Fibroblast of skin of left biceps (primary cell): Measurements from ENCODE around the gene KIDINS220.

ENCODE experiments used
- DNase-seq, 2 experiments: peaks; one replicate each; pipeline ENCODE4 v3.0.0-alpha.2; 2013; ENCODE audit warnings: low read depth in 2 of 2

KIDINS220 gene

DNA sequence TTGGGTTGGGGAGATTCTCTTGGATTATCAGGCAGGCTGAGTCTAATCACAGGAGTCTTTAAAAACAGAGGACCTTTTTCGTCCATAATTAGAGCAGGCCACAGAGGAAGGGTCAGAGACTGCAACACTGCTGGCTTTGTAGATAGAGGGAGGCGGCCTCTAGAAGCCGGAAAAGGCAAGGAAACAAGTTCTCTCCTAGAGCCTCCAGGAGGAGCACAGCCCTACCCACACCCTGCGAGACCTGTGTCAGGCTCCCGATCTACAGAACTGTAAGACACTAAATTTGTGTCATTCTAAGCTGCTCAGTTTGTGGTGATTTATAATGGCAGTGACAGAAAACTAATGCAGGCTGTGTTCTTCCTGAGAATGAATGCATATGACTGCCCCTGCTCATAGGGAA lies 140.2 kb downstream of the KIDINS220 start:
- no peak for DNase-seq

DNA sequence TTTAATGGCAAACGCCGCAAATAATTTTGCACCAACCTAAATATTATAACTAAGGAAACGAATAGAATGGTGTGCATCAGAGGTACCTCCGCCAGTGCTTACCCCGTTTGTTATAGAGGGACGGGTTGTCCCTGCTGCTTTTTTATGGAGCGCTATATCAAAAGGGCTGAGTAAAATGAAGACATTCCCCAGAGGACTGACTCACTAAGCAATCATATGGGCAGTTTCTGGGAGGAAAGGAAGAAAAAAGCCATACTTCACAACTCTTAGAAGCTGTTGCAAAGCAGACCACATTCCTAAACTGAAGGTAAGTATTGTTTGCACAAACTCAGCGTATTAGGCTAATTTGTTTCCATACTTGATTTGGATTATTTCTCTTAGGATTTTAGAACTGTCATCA lies 142.7 kb downstream of the KIDINS220 start:
- DNase-seq = no peak

DNA sequence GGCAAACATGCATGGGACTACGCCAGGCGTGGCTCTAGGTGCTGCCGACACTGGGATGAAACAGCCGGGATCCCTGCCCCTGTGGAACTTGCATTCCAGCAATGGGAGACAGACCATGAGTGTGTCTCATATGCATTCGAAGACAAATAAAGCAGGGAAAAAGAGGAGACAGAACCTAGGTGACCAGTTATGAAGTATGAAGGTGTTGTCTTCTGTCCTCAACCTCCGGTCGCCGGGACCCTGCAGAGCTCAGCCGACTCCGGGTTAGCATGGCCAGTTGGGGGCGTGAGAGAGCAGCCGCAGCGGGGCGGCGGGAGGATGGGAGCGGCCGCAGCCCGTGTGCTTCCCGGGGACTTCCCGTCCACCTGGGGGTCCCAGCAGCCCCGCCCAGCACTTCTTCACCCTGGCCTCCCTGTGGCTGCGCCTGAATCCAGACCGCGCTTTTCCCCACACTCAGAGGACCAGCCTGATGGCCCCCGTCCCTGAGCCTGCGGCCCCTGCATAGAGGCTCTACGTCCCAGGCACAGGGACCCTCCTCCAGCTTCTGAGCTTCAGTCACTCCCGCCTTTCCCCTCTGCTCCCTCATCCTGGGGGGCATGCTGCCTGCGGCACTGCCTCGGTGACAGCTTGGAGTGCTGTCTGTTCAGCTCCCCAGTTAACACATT lies 144.1 kb downstream of the KIDINS220 start:
- DNase-seq = no peak

DNA sequence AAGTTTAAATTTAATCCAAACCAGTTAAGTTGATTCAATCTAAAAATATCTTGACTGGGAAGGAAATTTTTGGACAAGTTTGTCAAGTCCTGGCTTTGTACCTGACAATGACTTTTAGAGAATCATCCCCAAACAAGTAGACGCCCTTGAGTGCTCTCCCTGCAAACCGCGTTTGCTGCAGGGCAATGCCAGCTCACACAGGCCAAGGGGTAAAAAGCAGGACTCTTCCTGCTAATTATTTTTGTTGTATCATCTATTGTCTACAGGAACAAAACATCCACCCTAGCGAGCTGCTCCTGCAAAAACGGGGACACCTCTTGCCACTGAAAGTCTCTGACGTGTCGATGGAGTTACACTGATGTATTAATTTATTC lies 144.6 kb downstream of the KIDINS220 start:
- DNase-seq = no peak

DNA sequence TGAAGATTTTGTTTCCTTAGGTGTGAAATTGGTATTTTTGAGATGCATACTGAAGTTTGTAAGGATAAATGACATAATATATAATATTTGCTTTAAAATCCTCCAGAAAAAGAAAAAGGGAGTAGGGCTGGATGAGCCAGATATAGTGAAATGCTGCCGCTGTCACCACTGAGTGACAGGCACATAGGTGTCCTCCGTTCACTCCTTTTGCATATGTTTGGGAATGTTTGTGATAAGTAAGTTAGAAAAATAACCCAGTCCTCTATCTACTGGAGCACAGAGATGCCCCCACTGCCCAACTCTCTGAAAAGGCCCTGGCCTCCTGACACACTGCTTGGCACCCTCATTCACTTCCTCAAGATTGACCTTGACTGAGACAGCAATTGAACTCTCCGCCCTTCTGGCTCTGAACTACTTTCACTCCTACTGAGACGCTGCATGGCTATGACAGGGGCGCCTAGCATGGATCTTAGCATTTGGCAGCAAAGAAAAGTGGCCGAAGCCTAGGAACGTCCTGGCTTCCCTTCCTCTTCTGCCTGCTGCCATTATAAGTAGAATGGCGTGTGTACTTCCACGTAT lies 145.5 kb downstream of the KIDINS220 start:
- no peak for DNase-seq

DNA sequence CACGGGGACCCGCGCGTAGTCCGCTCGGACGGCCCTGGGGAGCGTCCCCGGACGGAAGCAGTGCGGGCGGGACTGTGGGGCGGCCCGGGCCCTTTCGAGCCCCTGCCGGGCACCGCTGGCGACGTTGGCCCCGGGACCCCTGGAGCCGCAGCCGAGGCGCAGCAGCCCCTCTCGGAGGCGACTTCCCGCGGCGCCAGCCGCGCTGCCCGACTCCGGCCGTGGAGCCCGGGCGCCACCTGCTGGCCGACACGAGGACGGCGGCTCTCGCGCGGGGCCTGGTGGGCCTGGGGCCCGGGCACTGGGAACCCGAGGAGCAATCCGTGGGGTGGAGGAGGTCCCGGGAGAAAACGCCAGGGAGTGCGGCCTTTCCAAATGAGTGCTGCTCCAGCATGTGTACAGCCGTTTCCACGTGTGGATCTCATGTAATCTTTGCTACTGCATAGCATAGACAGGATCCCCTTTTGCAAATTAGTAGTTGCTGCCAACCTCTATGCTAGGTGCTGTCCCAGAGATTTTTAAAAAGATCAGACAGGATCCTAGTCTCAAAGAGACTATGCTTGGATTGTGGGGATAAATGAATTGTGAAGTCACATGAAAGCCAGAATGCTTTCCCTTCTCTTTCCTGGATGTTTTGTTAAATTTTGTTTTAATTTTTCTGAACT lies 151.6 kb downstream of the KIDINS220 start:
- DNase-seq = no peak

DNA sequence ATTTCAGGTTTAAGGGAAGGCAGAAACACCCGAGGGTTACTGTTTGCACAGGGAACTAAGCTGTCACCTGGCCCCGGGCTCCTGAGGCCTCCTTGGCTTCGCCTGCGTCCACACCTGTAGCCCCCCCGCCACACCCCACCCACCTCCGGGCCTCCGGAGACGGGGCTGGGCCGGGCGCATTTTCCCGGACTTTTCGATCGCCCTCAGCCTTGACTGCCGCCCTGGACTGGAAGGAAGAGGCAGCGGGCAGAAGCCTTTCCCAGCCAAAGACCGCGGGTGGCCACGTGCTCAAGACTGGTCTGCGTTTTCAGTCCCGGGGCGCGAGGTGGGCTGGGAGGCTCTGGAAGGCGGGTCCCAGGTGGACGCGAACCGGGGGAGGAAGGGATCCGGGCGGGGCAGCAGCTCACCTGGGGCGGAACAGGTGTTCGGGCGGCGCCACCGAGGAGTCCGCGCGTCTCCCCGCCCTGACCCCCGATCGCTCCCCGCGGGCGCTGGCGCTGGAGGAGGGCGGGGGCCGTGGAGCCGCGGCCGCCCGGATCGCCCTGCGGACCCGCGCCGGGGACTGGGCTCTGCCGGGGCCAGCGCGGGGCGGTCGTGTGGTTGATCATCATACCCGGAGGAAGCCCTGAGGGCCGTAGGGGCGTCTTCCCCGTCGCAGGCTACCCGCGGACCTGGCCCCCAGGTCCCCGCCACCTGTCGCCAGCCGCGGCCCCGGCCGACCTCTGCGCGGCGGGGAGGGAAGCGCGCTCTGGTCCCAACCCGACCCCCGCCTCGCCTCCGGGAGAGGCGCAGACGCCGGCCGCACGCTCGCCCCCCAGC lies 152.3 kb downstream of the KIDINS220 start:
- DNase-seq = no peak

DNA sequence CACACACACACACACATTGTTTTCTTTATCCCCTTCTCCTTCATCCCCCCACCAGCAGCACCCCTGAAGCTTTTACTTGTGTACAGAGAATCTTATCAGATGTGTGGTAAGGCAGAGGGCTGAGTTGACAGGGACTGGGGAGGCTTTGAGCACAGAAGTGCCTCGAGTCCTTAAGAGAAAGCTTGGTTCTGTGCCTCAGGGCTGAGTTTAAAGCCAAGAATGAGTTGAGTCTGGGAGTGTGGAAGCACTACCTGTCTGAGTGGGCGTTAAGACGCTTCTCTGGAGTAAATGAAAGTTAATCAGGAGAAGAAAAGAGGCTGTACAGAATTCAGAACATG lies 152.9 kb downstream of the KIDINS220 start:
- no peak for DNase-seq

DNA sequence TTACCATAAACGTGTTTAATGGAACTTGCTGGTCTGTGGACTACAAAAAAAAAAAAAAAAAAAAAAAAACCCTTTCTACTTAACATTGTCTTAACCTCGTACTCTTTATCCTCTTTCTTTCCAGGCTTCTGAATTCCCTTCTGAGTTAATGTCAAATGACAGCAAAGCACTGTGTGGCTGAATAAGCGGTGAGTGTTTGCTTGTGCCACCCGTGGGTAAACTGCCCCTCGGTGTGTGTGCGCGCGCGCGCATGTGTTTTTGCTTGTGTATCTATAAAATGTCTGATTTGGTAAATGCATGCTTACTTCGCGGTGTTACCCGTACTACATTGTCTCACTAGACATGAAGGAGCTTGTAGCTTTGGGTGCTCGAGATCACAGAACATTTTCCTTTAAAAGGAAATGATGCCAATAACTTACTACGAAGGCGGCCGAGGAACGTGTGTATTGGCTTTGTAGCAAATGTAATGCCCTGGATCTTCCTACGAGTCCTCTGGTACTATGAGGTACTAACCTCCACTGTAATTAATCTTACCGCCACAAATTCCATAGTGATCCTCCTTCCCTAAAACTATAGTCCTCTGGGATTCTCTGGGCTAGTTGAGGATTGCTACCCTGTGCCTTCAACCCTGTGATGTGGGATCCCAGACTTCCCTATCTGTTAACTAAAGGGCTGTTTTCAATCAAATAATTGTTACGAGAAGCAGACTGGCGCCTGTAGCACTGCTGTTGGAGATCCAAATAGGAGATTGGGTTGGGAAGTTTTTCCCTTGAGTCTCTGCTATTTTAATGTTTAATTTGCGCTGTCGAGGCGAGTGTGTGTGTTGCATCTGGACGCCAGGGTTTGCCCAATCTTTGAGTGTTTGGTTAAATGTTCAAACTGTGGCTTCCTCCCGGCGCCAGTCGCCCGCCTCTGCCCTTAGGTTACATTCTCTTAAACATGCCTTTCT lies 154.4 kb downstream of the KIDINS220 start:
- DNase-seq = no peak

DNA sequence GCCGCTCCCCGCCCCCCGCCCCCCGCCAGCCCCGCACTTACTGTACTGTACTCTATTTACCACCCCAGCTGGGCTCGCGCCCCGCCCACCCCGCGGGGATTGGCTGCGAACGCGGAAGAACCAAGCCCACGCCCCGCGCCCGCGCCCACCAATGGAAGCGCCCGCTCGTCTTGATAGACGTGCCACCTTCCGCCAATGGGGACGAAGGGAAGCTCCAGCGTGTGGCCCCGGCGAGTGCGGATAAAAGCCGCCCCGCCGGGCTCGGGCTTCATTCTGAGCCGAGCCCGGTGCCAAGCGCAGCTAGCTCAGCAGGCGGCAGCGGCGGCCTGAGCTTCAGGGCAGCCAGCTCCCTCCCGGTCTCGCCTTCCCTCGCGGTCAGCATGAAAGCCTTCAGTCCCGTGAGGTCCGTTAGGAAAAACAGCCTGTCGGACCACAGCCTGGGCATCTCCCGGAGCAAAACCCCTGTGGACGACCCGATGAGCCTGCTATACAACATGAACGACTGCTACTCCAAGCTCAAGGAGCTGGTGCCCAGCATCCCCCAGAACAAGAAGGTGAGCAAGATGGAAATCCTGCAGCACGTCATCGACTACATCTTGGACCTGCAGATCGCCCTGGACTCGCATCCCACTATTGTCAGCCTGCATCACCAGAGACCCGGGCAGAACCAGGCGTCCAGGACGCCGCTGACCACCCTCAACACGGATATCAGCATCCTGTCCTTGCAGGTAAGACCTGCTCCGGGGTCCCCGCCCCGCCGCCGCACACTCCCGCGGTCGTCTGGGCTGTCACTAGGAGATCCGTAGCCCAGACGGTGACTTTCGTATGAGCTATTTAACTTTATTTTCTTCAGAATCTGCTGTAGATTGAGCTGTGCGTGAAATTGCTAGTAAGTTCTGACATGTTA lies 155.4 kb downstream of the KIDINS220 start, which contains the start of gene ID2:
Gene ID2 (plus strand): TSS at position 271 of the 907 bp plus-strand sequence. CDS start 110 bp downstream, at position 381.
- DNase-seq = peak; percentile 98 to 99

DNA sequence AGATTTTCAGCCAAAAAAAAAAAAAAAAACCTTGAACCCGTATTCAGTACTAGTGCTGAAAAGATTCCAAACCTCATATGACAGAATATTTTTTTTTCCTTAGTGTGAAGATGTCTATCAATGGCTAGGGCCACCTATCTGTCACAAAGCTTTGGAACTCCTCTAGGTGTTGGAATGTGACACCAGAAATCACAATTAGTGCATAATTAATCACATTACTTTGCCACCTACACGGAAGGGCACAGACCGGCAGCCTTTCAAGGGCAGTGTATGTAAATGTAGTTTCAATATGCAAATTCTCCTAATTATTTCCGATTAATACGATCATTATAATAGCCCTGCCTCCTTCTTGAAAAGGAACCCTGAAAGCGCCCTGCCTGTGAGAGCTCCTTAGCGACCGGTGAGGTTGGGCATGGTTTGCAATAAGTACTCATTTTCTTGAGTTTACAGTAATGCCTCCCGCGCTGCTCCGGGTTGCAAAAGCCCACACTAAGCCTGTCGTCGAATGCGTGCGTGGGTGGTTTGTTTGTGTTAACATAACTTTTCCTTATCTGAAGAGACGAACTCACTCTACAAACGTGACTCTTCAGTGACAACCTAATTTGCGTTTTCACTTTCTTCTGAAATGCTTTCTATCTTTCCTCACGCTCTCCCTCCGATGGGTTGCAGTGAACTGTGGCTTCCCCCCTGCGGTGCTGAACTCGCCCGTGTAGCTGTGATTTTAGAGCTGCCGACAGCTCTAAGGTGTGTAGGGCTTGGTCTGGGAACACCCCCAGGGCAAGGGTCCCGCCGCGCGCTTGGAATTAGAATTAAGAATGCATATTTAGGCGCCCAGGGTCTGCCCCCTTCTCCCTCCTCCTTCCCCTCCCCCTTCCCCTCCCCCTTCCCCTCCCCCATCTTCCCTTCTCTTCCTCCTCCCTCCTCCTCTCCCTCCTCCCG lies 156.3 kb downstream of the KIDINS220 start:
- DNase-seq = peak in 1 of 2 experiments; percentile 62

DNA sequence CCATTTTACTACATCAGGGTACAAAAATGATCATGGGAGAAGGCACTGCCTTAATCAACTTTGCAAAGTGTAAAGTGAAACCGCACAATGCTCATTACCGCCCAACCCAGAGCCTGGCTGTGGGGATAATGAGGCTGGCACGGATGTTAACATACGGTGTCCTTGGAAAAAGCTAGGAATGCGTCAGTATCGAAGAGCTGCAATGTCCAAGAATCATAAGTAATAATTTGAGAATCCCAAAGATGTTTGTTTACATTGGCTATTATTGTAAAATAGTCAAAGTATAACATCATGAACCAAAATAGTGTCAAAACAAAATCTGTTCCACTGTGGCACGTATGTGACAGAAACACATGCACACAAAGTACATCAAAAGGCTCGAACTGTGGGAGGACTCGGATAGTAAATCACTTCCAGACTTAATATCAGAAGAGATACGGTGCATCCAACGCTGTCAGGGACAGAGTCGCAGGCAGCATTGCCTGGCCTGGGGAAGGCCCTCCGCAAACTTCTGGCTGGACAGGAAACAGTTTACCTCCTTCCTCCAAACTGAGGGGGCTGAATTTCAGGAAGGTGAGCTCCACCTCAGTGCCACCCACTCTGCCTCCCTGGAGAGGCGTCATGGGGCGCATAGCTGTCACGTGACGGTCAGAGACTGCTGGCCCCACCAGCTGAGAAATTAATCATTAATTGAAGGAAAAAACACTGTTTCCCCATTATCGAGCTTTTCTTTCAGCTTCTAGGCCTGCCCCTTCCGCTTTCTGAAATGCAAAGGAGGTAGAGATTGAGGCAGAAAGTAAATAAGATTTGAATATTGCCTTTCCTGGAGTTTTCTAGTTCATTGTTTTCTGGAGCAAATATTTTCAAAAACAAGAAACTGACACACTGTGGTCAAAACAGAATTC lies 157.3 kb downstream of the KIDINS220 start:
- DNase-seq = no peak

DNA sequence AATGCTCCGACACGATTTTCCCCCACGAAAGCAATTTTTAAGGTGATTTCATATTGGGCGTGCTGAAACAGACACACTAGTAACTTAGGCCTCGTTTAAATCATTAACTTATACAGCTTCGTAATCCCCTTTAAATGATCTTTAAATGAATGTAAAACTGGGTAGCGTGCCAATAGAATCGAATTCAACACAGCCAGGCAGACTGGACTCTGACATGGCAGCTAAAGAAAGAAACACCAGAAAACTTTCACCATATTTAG lies 157.9 kb downstream of the KIDINS220 start:
- DNase-seq = no peak
